AG04449 (cell line): ENCODE measurements around the gene HYI.

Experiments used
- CTCF ChIA-PET: fragments of 350-600 bp; formaldehyde crosslinking; extraction: SDS; loops from one replicate; lab custom pipeline; 2021; ENCODE audit warnings: antibody characterized with exemption; lab: Yijun Ruan, JAX
- POLR2A ChIA-PET: fragments of 400-600, 350-600 bp; formaldehyde crosslinking; extraction: SDS; loops from one replicate; lab custom pipeline; 2020; ENCODE audit warnings: antibody characterized with exemption, inconsistent platforms; lab: Yijun Ruan, JAX
- DNase-seq: peaks from one replicate; pipeline ENCODE4 v3.0.0-alpha.2; 2010; ENCODE audit warnings: low read depth, low spot score
- H3K4me3 ChIP-seq: 2 replicates; pipeline ENCODE4 v1.5.1; 2011; ENCODE audit warnings: low read depth, mild to moderate bottlenecking, control low read depth, low read length
- TF ChIP-seq, protein P1 (sequence below): IDR thresholded peaks from one replicate; pipeline ENCODE4 v1.5.1; 2011; ENCODE audit warnings: mild to moderate bottlenecking, moderate library complexity, low read length, control low read depth, inconsistent platforms; ENCODE audit not compliant: insufficient read depth; ENCODE audit errors: missing control alignments

The HYI gene

DNA sequence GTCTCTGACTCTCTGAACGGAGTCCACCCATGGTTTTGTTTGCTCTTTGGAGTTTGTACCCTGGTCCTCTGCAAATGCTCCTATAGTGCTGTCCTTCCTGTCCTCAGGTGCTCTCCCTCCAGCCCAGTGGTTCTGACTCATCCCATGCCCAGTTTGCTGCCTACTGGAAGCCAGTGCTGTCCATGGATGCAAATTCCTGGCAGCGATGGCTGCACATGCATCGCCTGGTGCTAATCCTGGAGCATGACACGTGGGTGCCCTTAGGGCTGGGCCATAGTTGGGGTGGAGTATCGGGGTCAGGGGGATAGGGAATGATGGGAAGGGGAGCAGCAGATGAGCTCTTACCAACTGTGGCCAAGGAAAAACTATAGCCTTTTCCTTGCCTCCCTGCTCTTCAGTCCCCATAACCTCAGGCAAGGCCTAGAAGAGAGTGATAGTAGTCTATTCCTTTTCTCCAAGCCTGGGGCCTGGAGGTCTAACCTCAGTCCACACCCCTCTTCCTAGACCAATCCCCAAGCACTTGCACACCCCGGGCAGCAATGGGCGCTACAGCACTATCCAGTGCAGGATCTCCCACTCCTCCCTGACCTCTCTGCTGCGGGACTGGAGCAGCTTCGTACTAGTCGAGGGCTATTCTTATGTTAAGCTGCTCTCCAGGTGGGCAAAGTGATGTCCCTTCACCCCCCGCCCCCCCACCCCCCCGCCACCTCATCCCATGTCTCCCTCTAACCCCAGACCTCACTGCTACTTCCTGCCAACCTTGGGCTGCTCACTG lies 31.6 kb downstream of the HYI start:
- DNase-seq: no peak
- CTCF ChIA-PET: interaction anchor here (2.4 kb wide), 1 partner anchor 195 kb away, joined by 9 read pairs; no protein-coding TSS in a partner anchor
- no peak overlapping the region for H3K4me3 ChIP-seq
- POLR2A ChIA-PET: no interaction called here
- TF ChIP-seq, protein P1, sequence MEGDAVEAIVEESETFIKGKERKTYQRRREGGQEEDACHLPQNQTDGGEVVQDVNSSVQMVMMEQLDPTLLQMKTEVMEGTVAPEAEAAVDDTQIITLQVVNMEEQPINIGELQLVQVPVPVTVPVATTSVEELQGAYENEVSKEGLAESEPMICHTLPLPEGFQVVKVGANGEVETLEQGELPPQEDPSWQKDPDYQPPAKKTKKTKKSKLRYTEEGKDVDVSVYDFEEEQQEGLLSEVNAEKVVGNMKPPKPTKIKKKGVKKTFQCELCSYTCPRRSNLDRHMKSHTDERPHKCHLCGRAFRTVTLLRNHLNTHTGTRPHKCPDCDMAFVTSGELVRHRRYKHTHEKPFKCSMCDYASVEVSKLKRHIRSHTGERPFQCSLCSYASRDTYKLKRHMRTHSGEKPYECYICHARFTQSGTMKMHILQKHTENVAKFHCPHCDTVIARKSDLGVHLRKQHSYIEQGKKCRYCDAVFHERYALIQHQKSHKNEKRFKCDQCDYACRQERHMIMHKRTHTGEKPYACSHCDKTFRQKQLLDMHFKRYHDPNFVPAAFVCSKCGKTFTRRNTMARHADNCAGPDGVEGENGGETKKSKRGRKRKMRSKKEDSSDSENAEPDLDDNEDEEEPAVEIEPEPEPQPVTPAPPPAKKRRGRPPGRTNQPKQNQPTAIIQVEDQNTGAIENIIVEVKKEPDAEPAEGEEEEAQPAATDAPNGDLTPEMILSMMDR: no peak

DNA sequence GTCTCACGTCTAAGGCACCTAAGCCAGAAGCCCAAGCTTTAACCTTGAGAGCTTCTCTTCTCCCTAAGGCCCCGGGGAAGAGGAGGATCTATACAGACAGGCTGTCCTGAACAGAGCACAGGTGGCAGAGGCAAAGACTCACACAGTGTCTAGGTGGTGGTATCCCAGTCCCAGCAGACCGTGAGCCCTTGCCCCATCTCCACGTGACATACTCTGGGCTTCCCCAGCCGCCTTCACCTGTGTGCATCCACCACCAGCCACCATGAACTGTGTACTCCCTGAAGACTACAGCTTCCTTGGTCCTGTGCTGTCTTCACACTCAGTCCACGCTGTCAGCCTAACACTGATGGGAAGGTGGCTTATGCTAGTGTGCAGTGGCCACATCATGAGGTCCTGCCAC lies 32.3 kb downstream of the HYI start:
- CTCF ChIA-PET: interaction anchor here (2.4 kb wide), 1 partner anchor 195 kb away, joined by 9 read pairs; no protein-coding TSS in a partner anchor

GRCh38 chr1:43420874-43421273 lies 32.9 kb downstream of the HYI start:
- no peak overlapping the region for H3K4me3 ChIP-seq
- DNase-seq: no peak
- ChIA-PET POLR2A (interaction anchor here (0.6 kb wide), 1 partner anchor 82 kb away, joined by 3 read pairs; no protein-coding TSS in a partner anchor), CTCF (interaction anchor here (2.4 kb wide), 1 partner anchor 194 kb away, joined by 9 read pairs; no protein-coding TSS in a partner anchor)
- TF ChIP-seq, protein P1: no peak

More for the DNA sequence above, 32.3 kb downstream of the HYI start:
- POLR2A ChIA-PET: no interaction called here
- DNase-seq: no peak
- no peak overlapping the region for H3K4me3 ChIP-seq
- TF ChIP-seq, protein P1: no peak

DNA sequence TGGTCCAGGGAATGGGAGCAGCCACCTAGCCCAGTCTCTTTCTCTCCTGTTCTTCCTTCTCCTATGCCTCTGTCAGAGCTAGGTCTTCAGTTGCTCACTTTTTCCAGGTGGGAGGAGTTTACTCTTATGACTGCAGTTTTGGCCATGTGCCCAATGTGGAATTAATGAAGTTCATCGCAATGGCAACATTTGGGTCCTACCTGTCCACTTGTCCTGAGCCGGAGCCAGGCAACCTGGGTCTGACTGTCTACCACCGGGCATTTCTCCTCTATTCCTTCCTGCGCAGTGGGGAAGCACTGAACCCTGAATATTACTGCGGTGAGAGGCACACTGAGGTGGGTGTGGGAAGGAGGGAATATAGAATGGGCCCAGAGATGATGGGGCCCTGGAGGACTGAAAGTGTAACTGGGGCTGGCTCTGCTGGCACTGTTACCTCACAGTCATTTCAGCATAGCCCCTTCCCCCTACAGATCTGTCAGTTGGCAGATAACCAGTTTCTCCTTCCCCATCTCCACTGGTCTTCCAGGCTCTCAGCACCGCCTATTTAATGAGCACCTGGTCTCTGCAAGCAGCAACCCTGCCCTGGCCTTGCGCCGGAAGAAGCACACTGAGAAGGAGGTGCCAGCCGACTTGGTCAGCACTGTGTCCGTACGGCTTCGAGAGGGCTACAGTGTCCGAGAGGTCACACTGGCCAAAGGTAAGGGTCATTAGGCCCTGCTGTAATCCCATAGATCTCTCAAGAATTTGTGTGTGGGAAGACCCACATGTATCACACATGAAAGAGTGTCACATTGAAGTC lies 33.9 kb downstream of the HYI start:
- TF ChIP-seq, protein P1: no peak
- H3K4me3 ChIP-seq: no peak overlapping the region
- no peak for DNase-seq
- POLR2A ChIA-PET: interaction anchor here (0.6 kb wide), 1 partner anchor 81 kb away, joined by 3 read pairs; no protein-coding TSS in a partner anchor
- CTCF ChIA-PET: interaction anchor here (1.4 kb wide), 1 partner anchor 187 kb away, joined by 3 read pairs; no protein-coding TSS in a partner anchor

DNA sequence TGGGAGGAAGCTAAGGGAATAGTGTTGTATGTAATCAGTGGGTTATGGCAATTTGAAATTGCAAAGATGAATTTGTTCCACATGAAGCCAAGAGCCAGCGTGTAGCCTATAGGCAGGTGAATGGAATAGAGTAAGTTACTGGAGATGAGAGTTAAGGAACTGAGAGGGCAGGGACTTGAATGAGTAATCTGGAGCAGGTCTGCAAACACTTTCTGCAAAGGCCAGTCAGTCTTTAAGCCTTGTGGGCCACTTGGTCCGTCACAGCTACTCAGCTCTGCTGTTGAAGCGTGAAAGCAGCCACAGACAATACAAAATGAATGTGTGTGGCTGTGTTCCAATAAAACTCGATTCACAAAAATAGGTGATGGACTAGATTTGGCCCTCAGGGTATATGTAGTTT lies 34.9 kb downstream of the HYI start:
- CTCF ChIA-PET: interaction anchor here (1.0 to 1.6 kb wide), 3 partner anchors 187 to 192 kb away, joined by 3 to 9 read pairs (median 3); no protein-coding TSS in a partner anchor
- POLR2A ChIA-PET: no interaction called here
- no peak for DNase-seq
- TF ChIP-seq, protein P1: no peak
- no peak overlapping the region for H3K4me3 ChIP-seq

DNA sequence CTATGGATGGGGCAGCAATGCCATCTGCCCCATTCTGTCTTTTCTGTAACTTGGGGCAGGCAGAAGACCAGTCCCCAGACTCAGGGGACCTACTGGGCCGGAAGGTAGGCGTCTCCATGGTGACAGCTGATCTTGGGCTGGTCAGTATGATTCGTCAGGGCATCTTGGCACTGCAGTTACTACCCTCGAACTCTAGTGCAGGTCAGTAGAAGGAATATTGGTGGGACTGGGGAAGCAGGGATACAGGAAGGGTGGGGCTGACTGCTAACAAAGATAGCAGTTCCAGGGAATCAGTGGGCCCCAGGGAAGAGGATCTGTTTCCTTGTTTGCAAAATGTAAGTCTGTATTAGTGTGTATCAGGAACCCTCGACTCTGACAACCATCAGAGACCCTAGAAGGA lies 37.8 kb downstream of the HYI start:
- no peak overlapping the region for H3K4me3 ChIP-seq
- ChIA-PET CTCF (interaction anchor here (1.3 to 7.7 kb wide), 10 partner anchors 9 to 501 kb away, joined by 3 to 184 read pairs (median 13); partner anchors contain the start of genes MED8 and SZT2), POLR2A (no interaction called here)
- TF ChIP-seq, protein P1: no peak
- no peak for DNase-seq
